GM18502 (cell line): ENCODE measurements around the gene VPS13A.
"Not testable (repeated sequence)": the region's sequence is repeated elsewhere in the genome, so short reads cannot be mapped to it uniquely, and the experiment has no call there.

Source experiments
- ATAC-seq: cut with Tn5 transposase; IDR thresholded peaks from one replicate; pipeline ENCODE4 v1.9.1; 2021; ENCODE audit warnings: mild to moderate bottlenecking; ENCODE audit not compliant: unreplicated experiment, poor library complexity

VPS13A gene

GRCh38 chr9:77291714-77292113, 114.4 kb downstream of the VPS13A start:
- no peak for ATAC-seq

- ATAC-seq: no peak
Measured at GRCh38 chr9:77293949-77294348, 116.6 kb downstream of the VPS13A start.

- no peak for ATAC-seq
Measured at GRCh38 chr9:77304543-77304942, 127.2 kb downstream of the VPS13A start.

- ATAC-seq: no peak
Measured at GRCh38 chr9:77305622-77306400, 128.5 kb downstream of the VPS13A start.

- no peak for ATAC-seq
Measured at GRCh38 chr9:77307166-77307565, 129.8 kb downstream of the VPS13A start.

DNA sequence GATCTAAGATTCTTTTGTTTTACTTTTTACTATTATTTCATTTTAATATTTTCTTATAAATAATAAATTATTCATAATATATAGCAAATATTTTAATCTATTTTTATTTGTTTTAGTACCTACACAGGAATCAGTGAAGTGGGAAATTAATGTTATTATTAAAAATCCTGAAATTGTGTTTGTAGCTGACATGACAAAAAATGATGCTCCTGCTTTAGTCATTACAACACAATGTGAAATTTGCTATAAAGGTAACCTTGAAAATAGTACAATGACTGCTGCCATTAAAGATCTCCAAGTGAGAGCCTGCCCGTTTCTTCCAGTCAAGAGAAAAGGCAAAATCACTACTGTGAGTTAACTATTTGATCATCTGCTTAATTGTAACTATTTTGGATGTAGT, 138.7 kb downstream of the VPS13A start:
- ATAC-seq: no peak

- no peak for ATAC-seq
Measured at GRCh38 chr9:77325058-77325457, 147.7 kb downstream of the VPS13A start.

- no peak for ATAC-seq
Measured at GRCh38 chr9:77328102-77328501, 150.8 kb downstream of the VPS13A start.

DNA sequence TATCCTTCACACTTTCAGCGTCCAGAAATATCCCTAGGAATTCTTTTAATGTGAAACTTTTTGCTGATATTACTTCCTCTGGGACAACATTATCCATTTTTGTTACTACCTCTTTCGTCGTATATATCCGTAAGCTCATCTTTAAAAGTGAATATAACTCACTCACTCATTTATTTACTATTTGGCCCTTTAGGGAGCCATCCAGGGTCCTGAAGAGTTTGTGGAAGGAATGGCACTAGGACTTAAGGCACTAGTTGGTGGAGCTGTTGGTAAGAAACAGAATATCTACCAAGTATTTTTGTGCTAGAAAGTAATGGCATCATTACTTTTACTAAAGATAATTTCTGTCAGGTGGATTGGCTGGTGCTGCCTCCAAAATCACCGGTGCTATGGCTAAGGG, 192.7 kb downstream of the VPS13A start:
- ATAC-seq: no peak

- no peak for ATAC-seq
Measured at GRCh38 chr9:77374266-77374665, 196.9 kb downstream of the VPS13A start.

DNA sequence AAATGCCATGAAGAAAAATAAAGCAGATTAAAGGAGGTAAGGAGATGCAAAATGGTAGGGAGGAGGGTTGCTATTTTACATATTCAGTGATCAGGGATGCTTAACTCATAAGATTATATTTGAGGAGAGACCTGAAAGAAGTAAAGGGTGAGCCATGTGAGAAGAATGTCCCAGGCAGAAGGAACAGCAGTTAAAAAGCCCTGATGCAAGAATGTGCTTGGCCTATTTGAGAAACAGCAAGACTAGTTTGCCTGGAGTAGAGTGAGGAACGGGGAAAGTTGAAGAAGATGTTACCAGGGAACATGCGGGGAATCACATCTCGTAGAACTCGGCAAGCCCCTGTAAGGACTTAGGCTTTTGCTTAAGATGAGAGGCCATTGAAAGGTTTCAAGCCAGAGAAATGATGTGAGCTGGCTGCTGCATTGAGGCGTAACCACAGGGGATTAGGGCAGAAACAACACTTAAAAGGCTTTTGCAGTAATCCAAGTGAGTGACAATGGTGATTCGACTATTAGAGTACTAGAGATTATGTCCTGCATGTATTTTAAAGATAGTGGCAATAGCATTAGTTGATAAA, 198.7 kb downstream of the VPS13A start:
- no peak for ATAC-seq

GRCh38 chr9:77384406-77384805, 207.1 kb downstream of the VPS13A start:
- no peak for ATAC-seq

DNA sequence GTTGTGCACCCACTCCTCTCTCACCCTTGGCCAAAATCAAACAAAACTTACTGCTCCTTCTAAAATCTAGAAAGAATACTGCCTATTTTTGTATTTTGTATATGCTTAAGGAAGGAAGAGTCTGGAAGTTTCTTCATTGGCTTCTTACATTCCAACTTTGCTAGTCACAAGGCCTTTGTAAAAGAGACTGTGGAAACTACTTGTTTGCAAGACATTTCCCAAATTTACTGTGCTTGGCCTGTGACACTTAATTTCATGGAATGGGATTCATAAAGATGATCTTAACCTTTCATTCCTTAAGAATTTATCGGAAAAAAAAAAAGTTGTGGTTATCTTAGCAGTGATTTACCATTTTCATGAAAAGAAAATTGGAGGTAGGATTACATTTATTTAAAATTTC, 208.9 kb downstream of the VPS13A start:
- ATAC-seq: no peak

GRCh38 chr9:77391834-77392233, 214.5 kb downstream of the VPS13A start:
- ATAC-seq: no peak

GRCh38 chr9:77392328-77392727, 215.0 kb downstream of the VPS13A start:
- no peak for ATAC-seq

GRCh38 chr9:77398581-77398980, 221.2 kb downstream of the VPS13A start:
- ATAC-seq: not testable (repeated sequence)

DNA sequence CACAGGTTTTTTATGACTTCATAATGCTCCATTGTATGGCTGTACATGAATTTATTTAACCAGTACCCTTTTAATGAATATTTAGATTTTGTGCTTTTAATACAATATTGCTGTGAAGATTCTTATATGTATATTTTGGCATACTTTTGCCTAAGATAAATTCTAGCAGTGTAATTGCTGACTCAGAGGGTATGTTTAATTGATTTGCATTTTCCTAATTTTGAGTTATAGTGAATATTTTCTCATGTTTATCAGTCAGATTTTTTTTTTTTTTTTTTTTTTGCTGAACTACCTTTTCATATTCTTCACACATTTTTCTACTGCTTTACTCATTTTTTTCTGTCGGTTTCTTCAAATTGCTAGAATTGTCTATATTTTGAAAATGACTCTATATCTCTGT, 222.6 kb downstream of the VPS13A start:
- ATAC-seq: no peak

DNA sequence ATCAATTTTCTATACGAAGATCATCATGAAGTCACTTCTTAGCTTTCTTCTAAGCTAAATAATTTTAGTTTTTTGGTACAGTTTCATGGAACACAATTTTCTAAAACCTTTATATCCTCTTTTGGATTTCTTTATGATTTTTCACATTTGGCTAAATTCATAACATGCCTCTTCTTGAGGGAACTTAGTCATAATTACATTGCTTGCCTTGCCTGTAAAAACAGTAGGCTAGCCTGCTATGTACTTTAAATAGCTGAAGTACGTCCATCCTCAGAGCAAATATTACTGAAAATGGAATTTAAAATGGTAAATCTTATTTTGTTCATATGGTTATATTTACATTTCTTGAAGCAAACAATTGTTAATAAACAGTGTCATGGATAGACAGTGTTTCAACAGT, 225.0 kb downstream of the VPS13A start:
- no peak for ATAC-seq

DNA sequence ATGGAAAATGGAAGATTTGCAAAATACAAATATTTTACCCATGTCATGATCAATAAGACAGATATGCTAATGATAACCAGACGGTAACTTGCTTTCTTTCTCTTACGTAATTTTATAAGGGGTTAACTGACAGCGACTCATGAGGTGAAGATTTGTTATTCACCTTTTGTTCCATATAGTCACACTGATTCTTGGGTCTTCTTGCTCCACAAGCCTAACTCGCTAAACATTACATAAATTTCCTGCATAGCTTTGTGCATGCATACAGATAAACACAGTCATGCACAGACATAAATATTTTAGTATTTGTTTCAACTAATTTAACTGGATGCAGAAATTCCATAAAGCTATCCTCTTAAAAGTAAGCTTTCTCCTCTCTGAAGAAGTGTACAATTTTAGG, 225.9 kb downstream of the VPS13A start:
- ATAC-seq: no peak

- not testable (repeated sequence) for ATAC-seq
Measured at GRCh38 chr9:77408521-77408920, 231.2 kb downstream of the VPS13A start.

DNA sequence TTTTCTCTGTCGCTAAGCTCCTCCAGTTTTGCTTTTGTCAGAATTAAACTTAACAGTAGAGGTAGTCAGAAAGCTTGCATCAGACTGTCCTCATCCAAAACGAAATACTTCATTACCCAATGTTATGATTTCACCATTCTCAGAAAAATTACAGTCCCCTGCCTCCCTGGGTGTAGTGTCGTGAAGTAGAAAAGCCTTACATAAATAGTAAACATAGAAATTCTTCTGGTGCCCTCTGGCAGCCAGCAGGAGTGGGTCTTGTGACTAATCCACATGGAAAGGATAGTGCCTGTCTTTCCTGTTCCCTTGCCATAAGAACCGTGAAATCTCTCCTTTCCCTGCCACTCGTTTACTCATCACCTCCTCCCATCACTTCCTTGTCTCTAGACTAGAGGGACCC, 240.2 kb downstream of the VPS13A start:
- ATAC-seq: no peak

GRCh38 chr9:77418226-77418625, 240.9 kb downstream of the VPS13A start:
- ATAC-seq: no peak
